ENCODE results near the gene SMAD2. TPM values are rescaled to one million over a fixed set of nuclear protein-coding genes. Genes with fewer than 3 reads are reported as not detected.
A peak's percentile ranks its signal among the peaks of the same experiment; 100 is the strongest.

SMAD2 gene
- total RNA-seq, 1 donor, result 44.9 TPM

- Histone ChIP-seq H3K4me2 (ENCODE audit: insufficient read depth, low read length) (no peak overlapping the region), H3K4me3 (ENCODE audit: insufficient read depth, low read length) (no peak overlapping the region), H2AFZ (ENCODE audit: low read length) (no peak overlapping the region), H3K27me3 (ENCODE audit: insufficient read depth, low read length) (no peaks in the 10 kb centered on the region), H3K9me3 (ENCODE audit: low read depth, low read length) (no peaks in the 10 kb centered on the region), H3K27ac (ENCODE audit: low read depth, low read length) (no peak overlapping the region), H3K79me2 (ENCODE audit: insufficient read depth, low read length) (peaks cover 90% of the 10 kb centered on the region), H3K36me3 (ENCODE audit: insufficient read depth, low read length) (no peaks in the 10 kb centered on the region), H4K20me1 (ENCODE audit: insufficient read depth, low read length) (peaks cover 32% of the 10 kb centered on the region), H3K4me1 (ENCODE audit: insufficient read depth, low read length) (peaks cover 7% of the 10 kb centered on the region)
- DNase-seq (ENCODE audit: insufficient read length, low spot score, missing footprints), result no peak
- no peak for TF ChIP-seq CTCF (IDR thresholded peaks at IDR 0.05; ENCODE audit: extremely low read depth, low read depth, low read length)
Measured at GRCh38 chr18:47898055-47898454, 32.4 kb downstream of the SMAD2 start.

GRCh38 chr18:47895565-47896250 lies 34.8 kb downstream of the SMAD2 start:
- peaks cover 73% of the 10 kb centered on the region for H3K79me2 ChIP-seq (ENCODE audit: insufficient read depth, low read length)
- H3K9me3 ChIP-seq (ENCODE audit: low read depth, low read length), result no peaks in the 10 kb centered on the region
- no peak overlapping the region for H3K4me3 ChIP-seq (ENCODE audit: insufficient read depth, low read length)
- no peaks in the 10 kb centered on the region for H3K27me3 ChIP-seq (ENCODE audit: insufficient read depth, low read length)
- H3K4me1 ChIP-seq (ENCODE audit: insufficient read depth, low read length), result peaks cover 7% of the 10 kb centered on the region
- H3K36me3 ChIP-seq (ENCODE audit: insufficient read depth, low read length), result no peaks in the 10 kb centered on the region
- H3K4me2 ChIP-seq (ENCODE audit: insufficient read depth, low read length), result no peak overlapping the region
- TF ChIP-seq CTCF (IDR thresholded peaks at IDR 0.05; ENCODE audit: extremely low read depth, low read depth, low read length), result no peak
- no peak for DNase-seq (ENCODE audit: insufficient read length, low spot score, missing footprints)
- no peak overlapping the region for H2AFZ ChIP-seq (ENCODE audit: low read length)
- no peak overlapping the region for H3K27ac ChIP-seq (ENCODE audit: low read depth, low read length)
- peaks cover 30% of the 10 kb centered on the region for H4K20me1 ChIP-seq (ENCODE audit: insufficient read depth, low read length)

- no peak overlapping the region for H2AFZ ChIP-seq (ENCODE audit: low read length)
- H3K27ac ChIP-seq (ENCODE audit: low read depth, low read length), result no peak overlapping the region
- H3K9me3 ChIP-seq (ENCODE audit: low read depth, low read length), result no peaks in the 10 kb centered on the region
- DNase-seq (ENCODE audit: insufficient read length, low spot score, missing footprints), result no peak
- peaks cover 7% of the 10 kb centered on the region for H3K4me1 ChIP-seq (ENCODE audit: insufficient read depth, low read length)
- peaks cover 60% of the 10 kb centered on the region for H3K79me2 ChIP-seq (ENCODE audit: insufficient read depth, low read length)
- no peaks in the 10 kb centered on the region for H3K27me3 ChIP-seq (ENCODE audit: insufficient read depth, low read length)
- H3K4me2 ChIP-seq (ENCODE audit: insufficient read depth, low read length), result no peak overlapping the region
- no peak for TF ChIP-seq CTCF (IDR thresholded peaks at IDR 0.05; ENCODE audit: extremely low read depth, low read depth, low read length)
- no peaks in the 10 kb centered on the region for H3K36me3 ChIP-seq (ENCODE audit: insufficient read depth, low read length)
- peaks cover 22% of the 10 kb centered on the region for H4K20me1 ChIP-seq (ENCODE audit: insufficient read depth, low read length)
- H3K4me3 ChIP-seq (ENCODE audit: insufficient read depth, low read length), result no peak overlapping the region
Measured at GRCh38 chr18:47893939-47894699, 36.3 kb downstream of the SMAD2 start.

- Histone ChIP-seq H3K4me1 (ENCODE audit: insufficient read depth, low read length) (peaks cover 7% of the 10 kb centered on the region), H3K79me2 (ENCODE audit: insufficient read depth, low read length) (peaks cover 52% of the 10 kb centered on the region), H2AFZ (ENCODE audit: low read length) (no peak overlapping the region), H3K9me3 (ENCODE audit: low read depth, low read length) (no peaks in the 10 kb centered on the region), H3K4me2 (ENCODE audit: insufficient read depth, low read length) (no peak overlapping the region), H3K36me3 (ENCODE audit: insufficient read depth, low read length) (no peaks in the 10 kb centered on the region), H3K27me3 (ENCODE audit: insufficient read depth, low read length) (no peaks in the 10 kb centered on the region), H4K20me1 (ENCODE audit: insufficient read depth, low read length) (peaks cover 13% of the 10 kb centered on the region), H3K27ac (ENCODE audit: low read depth, low read length) (no peak overlapping the region), H3K4me3 (ENCODE audit: insufficient read depth, low read length) (no peak overlapping the region)
- peak; percentile 6 for DNase-seq (ENCODE audit: insufficient read length, low spot score, missing footprints)
- no peak for TF ChIP-seq CTCF (IDR thresholded peaks at IDR 0.05; ENCODE audit: extremely low read depth, low read depth, low read length)
Measured at GRCh38 chr18:47893047-47893446, 37.4 kb downstream of the SMAD2 start.
